Tibial artery (tissue), 4 donors: ENCODE results near the gene AFF4.

Experiments
- DNase-seq, 2 donors: peaks; one replicate each; pipeline ENCODE4 v3.0.0-alpha.2; 2019
- H3K27ac ChIP-seq, 2 donors: fragments of 200-600 bp; sonication (generic) in 1 of 2; 1 replicate in 1 of 2; 2 replicates in 1 of 2; pipeline ENCODE4 v1.5.1; 2018 to 2019; ENCODE audit warnings: mild to moderate bottlenecking in 1 of 2
- H3K27me3 ChIP-seq, 2 donors: fragments of 200-600 bp; sonication (generic) in 1 of 2; one replicate each; pipeline versions ENCODE4 v1.5.1 to v1.6.0; 2016 to 2019
- H3K36me3 ChIP-seq, 3 donors: fragments of 200-600 bp; sonication (generic) in 2 of 3; one replicate each; pipeline ENCODE4 v1.5.1; 2016 to 2019; ENCODE audit warnings: mild to moderate bottlenecking in 2 of 3
- H3K4me1 ChIP-seq, 4 donors: fragments of 200-600 bp; sonication (generic) in 2 of 4; 1 replicate in 3 of 4; 2 replicates in 1 of 4; pipeline ENCODE4 v1.5.1; 2016 to 2019
- H3K4me3 ChIP-seq, 2 donors: fragments of 200-600 bp; sonication (generic) in 1 of 2; 1 replicate in 1 of 2; 2 replicates in 1 of 2; pipeline ENCODE4 v1.5.1; 2018 to 2019; ENCODE audit warnings: mild to moderate bottlenecking in 2 of 2
- H3K9me3 ChIP-seq, 3 donors: fragments of 200-600 bp; sonication (generic) in 1 of 3; one replicate each; pipeline ENCODE4 v1.5.1; 2016 to 2019
- CTCF ChIP-seq, 2 experiments: fragments of 200-600 bp in 1 of 2; fragments of 450-650 bp in 1 of 2; IDR thresholded peaks; one replicate each; pipeline ENCODE4 v1.5.1; 2017 to 2019; ENCODE audit warnings: antibody characterized with exemption in 2 of 2, mild to moderate bottlenecking in 1 of 2, moderate library complexity in 1 of 2
- intact Hi-C: fragments of 100-400 bp; cut with DNase I; formaldehyde crosslinking; loops from one replicate; pipeline ENCODE4 v1.15.0; 2023; ENCODE audit warnings: low total_unique reads

The AFF4 gene

GRCh38 chr5:132837868-132838267 is 125.6 kb downstream of the AFF4 start:
- no peak for TF ChIP-seq CTCF (IDR thresholded peaks at IDR 0.05)
- Histone ChIP-seq H3K4me3 (no peak overlapping the region), H3K27me3 (no peaks in the 10 kb centered on the region), H3K9me3 (no peaks in the 10 kb centered on the region), H3K27ac (no peak overlapping the region), H3K36me3 (no peaks in the 10 kb centered on the region), H3K4me1 (no peaks in the 10 kb centered on the region)
- intact Hi-C loops = no loop called here
- no peak for DNase-seq

- Histone ChIP-seq H3K4me3 (no peak overlapping the region), H3K27ac (no peak overlapping the region), H3K9me3 (no peaks in the 10 kb centered on the region), H3K27me3 (no peaks in the 10 kb centered on the region), H3K4me1 (no peaks in the 10 kb centered on the region), H3K36me3 (no peaks in the 10 kb centered on the region)
- TF ChIP-seq CTCF (IDR thresholded peaks at IDR 0.05) = no peak
- DNase-seq = no peak
- intact Hi-C loops = no loop called here
Observed at GRCh38 chr5:132836852-132837251, 126.6 kb downstream of the AFF4 start.

- Histone ChIP-seq H3K4me3 (no peak overlapping the region), H3K36me3 (no peaks in the 10 kb centered on the region), H3K9me3 (no peaks in the 10 kb centered on the region), H3K4me1 (peaks cover 0 to 15% (median 9%) of the 10 kb centered on the region in 4 donors), H3K27ac (no peak overlapping the region), H3K27me3 (no peaks in the 10 kb centered on the region)
- intact Hi-C loops = no loop called here
- DNase-seq = no peak
- TF ChIP-seq CTCF (IDR thresholded peaks at IDR 0.05) = no peak
Observed at GRCh38 chr5:132834057-132834456, 129.4 kb downstream of the AFF4 start.

GRCh38 chr5:132832612-132833011 is 130.8 kb downstream of the AFF4 start:
- DNase-seq = no peak
- H3K4me1 ChIP-seq = peaks cover 0 to 15% (median 9%) of the 10 kb centered on the region in 4 donors
- no peak for TF ChIP-seq CTCF (IDR thresholded peaks at IDR 0.05)
- H3K27me3 ChIP-seq = no peaks in the 10 kb centered on the region
- no peak overlapping the region for H3K4me3 ChIP-seq
- H3K9me3 ChIP-seq = no peaks in the 10 kb centered on the region
- H3K27ac ChIP-seq = no peak overlapping the region
- no peaks in the 10 kb centered on the region for H3K36me3 ChIP-seq
- intact Hi-C loops = no loop called here

- intact Hi-C loops = no loop called here
- TF ChIP-seq CTCF (IDR thresholded peaks at IDR 0.05) = no peak
- Histone ChIP-seq H3K9me3 (no peaks in the 10 kb centered on the region), H3K27me3 (peaks cover 0 to 3% of the 10 kb centered on the region in 2 donors), H3K4me1 (peaks cover 0 to 19% (median 9%) of the 10 kb centered on the region in 4 donors), H3K36me3 (no peaks in the 10 kb centered on the region), H3K4me3 (peak overlapping the region; percentile 67 to 75), H3K27ac (no peak overlapping the region)
- no peak for DNase-seq
Observed at GRCh38 chr5:132831095-132831860, 132.2 kb downstream of the AFF4 start.
